Measurements from ENCODE around the gene FGF7. TPM values are rescaled to one million over a fixed set of nuclear protein-coding genes. Genes with fewer than 3 reads are reported as not detected.

FGF7 gene
- total and polyA plus RNA-seq, 9 of the 15 experiments (the other 6 are each of a cell fraction or from before 2014, with no cell fraction given), result not detected

DNA sequence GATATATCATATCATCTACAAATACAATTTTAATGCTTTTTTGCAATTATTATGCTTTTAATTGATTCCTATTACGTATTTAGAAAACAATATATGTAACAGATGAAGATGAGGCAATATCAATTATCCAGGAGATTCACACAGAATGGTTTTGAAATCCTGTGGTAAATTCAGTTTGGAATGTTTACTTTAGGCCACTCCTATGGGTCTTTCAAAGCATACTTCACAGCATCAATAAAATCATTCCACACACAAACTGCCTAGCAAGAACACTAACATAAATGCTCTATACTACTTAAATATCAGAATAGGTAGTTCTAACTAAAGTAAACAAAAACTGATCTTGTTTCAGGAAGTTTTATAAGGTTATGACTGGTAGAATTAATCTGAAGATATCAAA lies 107.0 kb downstream of the FGF7 start (continued):
- no peak for TF ChIP-seq ZNF395 (CRISPR knock-in tag; IDR thresholded peaks at IDR 0.05)
- TF ChIP-seq, protein P1, sequence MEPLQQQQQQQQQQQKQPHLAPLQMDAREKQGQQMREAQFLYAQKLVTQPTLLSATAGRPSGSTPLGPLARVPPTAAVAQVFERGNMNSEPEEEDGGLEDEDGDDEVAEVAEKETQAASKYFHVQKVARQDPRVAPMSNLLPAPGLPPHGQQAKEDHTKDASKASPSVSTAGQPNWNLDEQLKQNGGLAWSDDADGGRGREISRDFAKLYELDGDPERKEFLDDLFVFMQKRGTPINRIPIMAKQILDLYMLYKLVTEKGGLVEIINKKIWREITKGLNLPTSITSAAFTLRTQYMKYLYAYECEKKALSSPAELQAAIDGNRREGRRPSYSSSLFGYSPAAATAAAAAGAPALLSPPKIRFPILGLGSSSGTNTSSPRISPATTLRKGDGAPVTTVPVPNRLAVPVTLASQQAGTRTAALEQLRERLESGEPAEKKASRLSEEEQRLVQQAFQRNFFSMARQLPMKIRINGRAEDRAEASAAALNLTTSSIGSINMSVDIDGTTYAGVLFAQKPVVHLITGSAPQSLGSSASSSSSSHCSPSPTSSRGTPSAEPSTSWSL (CRISPR knock-in tag; IDR thresholded peaks at IDR 0.05; ENCODE audit: borderline replicate concordance), result no peak
- no peak for TF ChIP-seq SIN3B (IDR thresholded peaks at IDR 0.05; ENCODE audit: low read depth)
- TF ChIP-seq TAF7 (tag; IDR thresholded peaks at IDR 0.05), result no peak
- TF ChIP-seq, protein P2, sequence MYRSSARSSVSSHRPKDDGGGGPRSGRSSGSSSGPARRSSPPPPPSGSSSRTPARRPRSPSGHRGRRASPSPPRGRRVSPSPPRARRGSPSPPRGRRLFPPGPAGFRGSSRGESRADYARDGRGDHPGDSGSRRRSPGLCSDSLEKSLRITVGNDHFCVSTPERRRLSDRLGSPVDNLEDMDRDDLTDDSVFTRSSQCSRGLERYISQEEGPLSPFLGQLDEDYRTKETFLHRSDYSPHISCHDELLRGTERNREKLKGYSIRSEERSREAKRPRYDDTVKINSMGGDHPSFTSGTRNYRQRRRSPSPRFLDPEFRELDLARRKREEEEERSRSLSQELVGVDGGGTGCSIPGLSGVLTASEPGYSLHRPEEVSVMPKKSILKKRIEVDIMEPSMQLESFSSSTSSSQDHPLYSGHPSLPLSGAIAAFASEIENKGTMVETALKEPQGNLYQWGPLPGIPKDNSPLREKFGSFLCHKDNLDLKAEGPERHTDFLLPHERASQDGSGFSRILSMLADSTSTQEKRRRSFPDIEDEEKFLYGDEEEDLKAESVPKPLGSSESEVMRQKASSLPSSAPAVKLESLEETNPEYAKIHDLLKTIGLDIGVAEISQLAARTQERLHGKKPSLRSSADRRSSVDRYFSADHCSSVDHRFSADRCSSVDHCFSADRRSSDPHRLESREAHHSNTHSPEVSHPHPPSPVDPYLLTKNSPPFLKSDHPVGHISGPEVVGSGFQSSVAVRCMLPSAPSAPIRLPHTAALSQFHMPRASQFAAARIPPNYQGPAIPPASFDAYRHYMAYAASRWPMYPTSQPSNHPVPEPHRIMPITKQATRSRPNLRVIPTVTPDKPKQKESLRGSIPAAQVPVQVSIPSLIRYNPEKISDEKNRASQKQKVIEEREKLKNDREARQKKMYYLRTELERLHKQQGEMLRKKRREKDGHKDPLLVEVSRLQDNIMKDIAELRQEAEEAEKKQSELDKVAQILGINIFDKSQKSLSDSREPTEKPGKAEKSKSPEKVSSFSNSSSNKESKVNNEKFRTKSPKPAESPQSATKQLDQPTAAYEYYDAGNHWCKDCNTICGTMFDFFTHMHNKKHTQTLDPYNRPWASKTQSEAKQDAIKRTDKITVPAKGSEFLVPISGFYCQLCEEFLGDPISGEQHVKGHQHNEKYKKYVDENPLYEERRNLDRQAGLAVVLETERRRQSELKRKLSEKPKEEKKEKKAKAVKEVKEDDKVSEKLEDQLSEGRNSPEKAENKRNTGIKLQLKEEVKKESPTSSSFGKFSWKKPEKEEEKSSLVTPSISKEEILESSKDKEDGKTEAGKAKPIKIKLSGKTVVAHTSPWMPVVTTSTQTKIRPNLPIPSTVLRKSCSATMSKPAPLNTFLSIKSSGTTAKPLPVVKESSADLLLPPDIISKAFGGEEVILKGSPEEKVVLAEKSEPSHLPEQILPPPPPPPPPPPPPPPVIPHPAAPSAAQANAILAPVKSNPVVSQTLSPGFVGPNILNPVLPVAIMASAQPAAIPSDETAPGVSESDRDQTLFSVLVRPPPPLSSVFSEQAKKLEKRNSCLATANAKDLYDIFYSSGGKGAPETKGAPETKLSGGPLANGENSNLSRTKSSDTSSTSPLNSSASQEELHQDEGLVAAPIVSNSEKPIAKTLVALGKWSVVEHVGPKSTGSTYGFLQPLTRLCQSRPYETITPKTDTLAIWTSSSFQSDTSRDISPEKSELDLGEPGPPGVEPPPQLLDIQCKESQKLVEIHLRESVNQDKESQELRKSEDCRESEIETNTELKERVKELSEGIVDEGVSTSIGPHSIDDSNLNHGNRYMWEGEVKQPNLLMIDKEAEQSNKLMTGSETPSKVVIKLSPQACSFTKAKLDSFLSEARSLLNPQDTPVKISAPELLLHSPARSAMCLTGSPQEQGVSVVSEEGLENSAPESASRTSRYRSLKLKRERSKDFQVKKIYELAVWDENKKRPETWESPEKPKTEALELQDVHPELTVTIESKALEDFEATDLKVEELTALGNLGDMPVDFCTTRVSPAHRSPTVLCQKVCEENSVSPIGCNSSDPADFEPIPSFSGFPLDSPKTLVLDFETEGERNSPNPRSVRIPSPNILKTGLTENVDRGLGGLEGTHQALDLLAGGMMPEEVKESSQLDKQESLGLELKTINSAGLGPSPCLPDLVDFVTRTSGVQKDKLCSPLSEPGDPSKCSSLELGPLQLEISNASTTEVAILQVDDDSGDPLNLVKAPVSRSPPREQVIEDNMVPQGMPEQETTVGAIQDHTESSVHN (IDR thresholded peaks at IDR 0.05; ENCODE audit: borderline replicate concordance in 1 of 2, low read depth in 1 of 2), result no peak
- TF ChIP-seq PATZ1 (CRISPR knock-in tag; IDR thresholded peaks at IDR 0.05; ENCODE audit: borderline replicate concordance), result no peak
- no peak for TF ChIP-seq PHTF2 (CRISPR knock-in tag; IDR thresholded peaks at IDR 0.05)
- TF ChIP-seq PTBP1 (IDR thresholded peaks at IDR 0.05; ENCODE audit: low read depth, low read length), result no peak
